ENCODE data around the gene ESR2.
"Not testable (repeated sequence)": the region's sequence is repeated elsewhere in the genome, so short reads cannot be mapped to it uniquely, and the experiment has no call there.

The ESR2 gene

GRCh38 chr14:64195199-64195598 is 99.0 kb downstream of the ESR2 start:
- no peak for DNase-seq

GRCh38 chr14:64194404-64194803 is 99.8 kb downstream of the ESR2 start:
- no peak for DNase-seq

- no peak for DNase-seq
Observed at GRCh38 chr14:64193821-64194220, 100.3 kb downstream of the ESR2 start.

GRCh38 chr14:64191756-64192155 is 102.4 kb downstream of the ESR2 start:
- no peak for DNase-seq

GRCh38 chr14:64190974-64191502 is 103.1 kb downstream of the ESR2 start:
- DNase-seq: no peak

GRCh38 chr14:64187331-64187730 is 106.8 kb downstream of the ESR2 start:
- no peak for DNase-seq

- no peak for DNase-seq
Observed at GRCh38 chr14:64186231-64187129, 107.7 kb downstream of the ESR2 start.

- DNase-seq: no peak
Observed at GRCh38 chr14:64185184-64185583, 109.0 kb downstream of the ESR2 start.

GRCh38 chr14:64184103-64184729 is 110.0 kb downstream of the ESR2 start:
- DNase-seq: no peak

GRCh38 chr14:64182908-64183307 is 111.3 kb downstream of the ESR2 start:
- DNase-seq: not testable (repeated sequence)

- DNase-seq: no peak
Observed at GRCh38 chr14:64178814-64179213, 115.4 kb downstream of the ESR2 start.

GRCh38 chr14:64176330-64176729 is 117.8 kb downstream of the ESR2 start:
- DNase-seq: no peak

GRCh38 chr14:64174922-64175782 is 119.0 kb downstream of the ESR2 start:
- DNase-seq: no peak

GRCh38 chr14:64170181-64170580 is 124.0 kb downstream of the ESR2 start:
- DNase-seq: no peak

- no peak for DNase-seq
Observed at GRCh38 chr14:64159588-64159987, 134.6 kb downstream of the ESR2 start.

GRCh38 chr14:64158608-64159007 is 135.6 kb downstream of the ESR2 start:
- no peak for DNase-seq

GRCh38 chr14:64149921-64150320 is 144.2 kb downstream of the ESR2 start:
- DNase-seq: no peak

- DNase-seq: no peak
Observed at GRCh38 chr14:64147126-64147790, 146.9 kb downstream of the ESR2 start.

GRCh38 chr14:64137657-64138290 is 156.4 kb downstream of the ESR2 start:
- DNase-seq: no peak

GRCh38 chr14:64126548-64126947 is 167.6 kb downstream of the ESR2 start:
- DNase-seq: no peak

GRCh38 chr14:64125270-64125669 is 168.9 kb downstream of the ESR2 start:
- DNase-seq: no peak

- DNase-seq: no peak
Observed at GRCh38 chr14:64123241-64123822, 170.8 kb downstream of the ESR2 start.
